ENCODE results near the gene PYGB.
A peak's percentile ranks its signal among the peaks of the same experiment; 100 is the strongest.
"Not testable (repeated sequence)": the region's sequence is repeated elsewhere in the genome, so short reads cannot be mapped to it uniquely, and the experiment has no call there.

PYGB gene

GRCh38 chr20:25249198-25249931, 1.5 kb downstream of the PYGB start:
- no peak for ATAC-seq

- ATAC-seq = no peak
Observed at GRCh38 chr20:25250508-25250907, 2.6 kb downstream of the PYGB start.

GRCh38 chr20:25251019-25251418, 3.1 kb downstream of the PYGB start:
- no peak for ATAC-seq

- no peak for ATAC-seq
Observed at GRCh38 chr20:25251558-25251957, 3.7 kb downstream of the PYGB start.

GRCh38 chr20:25252230-25252651, 4.4 kb downstream of the PYGB start:
- ATAC-seq = no peak

- ATAC-seq = no peak
Observed at GRCh38 chr20:25252686-25253421, 5.0 kb downstream of the PYGB start.

GRCh38 chr20:25253606-25254275, 5.9 kb downstream of the PYGB start:
- ATAC-seq = no peak

GRCh38 chr20:25254571-25254970, 6.7 kb downstream of the PYGB start:
- ATAC-seq = no peak

GRCh38 chr20:25254986-25255680, 7.2 kb downstream of the PYGB start:
- no peak for ATAC-seq

- no peak for ATAC-seq
Observed at GRCh38 chr20:25256226-25256859, 8.5 kb downstream of the PYGB start.

GRCh38 chr20:25257130-25257529, 9.2 kb downstream of the PYGB start:
- no peak for ATAC-seq

GRCh38 chr20:25257756-25258475, 10.0 kb downstream of the PYGB start:
- no peak for ATAC-seq

GRCh38 chr20:25258476-25258805, 10.6 kb downstream of the PYGB start:
- ATAC-seq = no peak

- ATAC-seq = no peak
Observed at GRCh38 chr20:25258828-25259227, 10.9 kb downstream of the PYGB start.

- ATAC-seq = no peak
Observed at GRCh38 chr20:25259358-25259757, 11.5 kb downstream of the PYGB start.

- peak; percentile 25 to 27 for ATAC-seq
Observed at GRCh38 chr20:25259788-25260254, 11.9 kb downstream of the PYGB start.

GRCh38 chr20:25260770-25261437, 13.0 kb downstream of the PYGB start:
- not testable (repeated sequence) for ATAC-seq

GRCh38 chr20:25269057-25269832, 21.4 kb downstream of the PYGB start:
- no peak for ATAC-seq

- ATAC-seq = no peak
Observed at GRCh38 chr20:25269833-25270170, 21.9 kb downstream of the PYGB start.

- ATAC-seq = no peak
Observed at GRCh38 chr20:25270829-25271251, 23.0 kb downstream of the PYGB start.

Data from activated CD4-positive, CD25-positive, alpha-beta regulatory T cell treated with anti-CD3 and anti-CD28 coated beads, Interleukin-2, amount 50 U/mL, for 24 hours (primary cell).